H1 (cell line): ENCODE data around the gene MYBPC2. TPM values are rescaled to one million over a fixed set of nuclear protein-coding genes. Genes with fewer than 3 reads are reported as not detected.

Source experiments
- CTCF ChIA-PET: fragments of 300-600 bp; sonication (Branson Sonifier 250); formaldehyde crosslinking; loops from one replicate; lab custom pipeline; 2021; ENCODE audit not compliant: partially characterized antibody; lab: Charles Lee
- POLR2A ChIA-PET: fragments of 300-600 bp; sonication (Branson Sonifier 250); formaldehyde crosslinking; loops from one replicate; lab custom pipeline; 2021; ENCODE audit warnings: inconsistent platforms; ENCODE audit not compliant: partially characterized antibody; lab: Charles Lee
- DNase-seq, 2 experiments: peaks; one replicate each; pipeline versions ENCODE4 v3.0.0 to v3.0.0-alpha.2; 2010 to 2022; ENCODE audit warnings: low spot score in 2 of 2, low read depth in 1 of 2, mixed read lengths in 1 of 2
- FAIRE-seq: peaks from 2 replicates; lab custom pipeline; 2011; peaks lifted over from hg19 to GRCh38; lab: Jason Lieb, UNC
- H2AFZ ChIP-seq: 2 replicates; pipeline ENCODE4 v1.8.1; 2012; ENCODE audit warnings: low read length, inconsistent platforms
- H2AK5ac ChIP-seq: 2 replicates; pipeline ENCODE4 v1.6.1; 2013; ENCODE audit warnings: low read depth, low read length
- H2BK120ac ChIP-seq: replicated peaks from 2 replicates; pipeline ENCODE3; 2013; ENCODE audit warnings: low read depth, low read length, inconsistent platforms
- H2BK12ac ChIP-seq: 2 replicates; pipeline ENCODE4 v1.6.1; 2013; ENCODE audit warnings: low read depth, low read length
- H2BK15ac ChIP-seq: 2 replicates; pipeline ENCODE4 v1.6.1; 2013; ENCODE audit warnings: low read length
- H2BK20ac ChIP-seq: 2 replicates; pipeline ENCODE4 v1.6.1; 2013; ENCODE audit warnings: low read length
- H2BK5ac ChIP-seq: 2 replicates; pipeline ENCODE4 v1.6.1; 2013; ENCODE audit warnings: low read depth, low read length
- H3K14ac ChIP-seq: 2 replicates; pipeline ENCODE4 v1.6.1; 2013; ENCODE audit warnings: inconsistent platforms; ENCODE audit not compliant: insufficient read length
- H3K18ac ChIP-seq: 2 replicates; pipeline ENCODE4 v1.6.1; 2013; ENCODE audit warnings: low read length; ENCODE audit errors: extremely low read depth
- H3K23ac ChIP-seq: 2 replicates; pipeline ENCODE4 v1.6.1; 2013; ENCODE audit warnings: inconsistent platforms; ENCODE audit not compliant: insufficient read length
- H3K23me2 ChIP-seq: 2 replicates; pipeline ENCODE4 v1.6.1; 2013; ENCODE audit warnings: low read depth, low read length
- H3K27ac ChIP-seq: 2 replicates; pipeline ENCODE4 v1.6.1; 2011; ENCODE audit warnings: low read depth, low read length, inconsistent platforms
- H3K27me3 ChIP-seq, 4 experiments: replicated peaks in 1 of 4; 1 replicate in 1 of 4; 2 replicates in 3 of 4; pipeline versions ENCODE4 v1.6.1 to v1.8.1; 2011 to 2013; ENCODE audit warnings: low read length in 3 of 4, mild to moderate bottlenecking in 3 of 4, inconsistent platforms in 2 of 4, mixed read lengths in 2 of 4, moderate library complexity in 1 of 4; ENCODE audit not compliant: control insufficient read depth in 3 of 4, insufficient read depth in 3 of 4; ENCODE audit errors: extremely low read depth in 1 of 4
- H3K36me3 ChIP-seq, 4 experiments: 2 replicates each; pipeline versions ENCODE4 v1.6.1 to v1.8.1; 2011 to 2013; ENCODE audit warnings: mild to moderate bottlenecking in 4 of 4, low read length in 3 of 4, moderate library complexity in 2 of 4, control low read depth in 1 of 4, inconsistent platforms in 1 of 4; ENCODE audit not compliant: insufficient read depth in 4 of 4, control insufficient read depth in 2 of 4
- H3K4ac ChIP-seq: replicated peaks from 2 replicates; pipeline ENCODE3; 2013; ENCODE audit warnings: low read length, low read depth, mixed read lengths, inconsistent platforms; ENCODE audit not compliant: insufficient read length
- H3K4me1 ChIP-seq, 4 experiments: replicated peaks in 1 of 4; 1 replicate in 1 of 4; 2 replicates in 3 of 4; pipeline versions ENCODE4 v1.6.1 to v1.8.1; 2011 to 2013; ENCODE audit warnings: low read length in 3 of 4, inconsistent platforms in 2 of 4, mixed read lengths in 1 of 4; ENCODE audit not compliant: insufficient read depth in 4 of 4, control insufficient read depth in 3 of 4
- H3K4me2 ChIP-seq, 2 experiments: 2 replicates each; pipeline versions ENCODE4 v1.6.1 to v1.8.1; 2011 to 2013; ENCODE audit warnings: low read depth in 2 of 2, low read length in 2 of 2, control low read depth in 1 of 2, inconsistent platforms in 1 of 2, mild to moderate bottlenecking in 1 of 2; ENCODE audit not compliant: insufficient read depth in 1 of 2
- H3K4me3 ChIP-seq, 4 experiments: fragments of 200-600, 300-600 bp in 1 of 4; sonication (generic), shearing (Covaris generic), sonication (Bioruptor Twin) in 1 of 4; 2 replicates each; pipeline versions ENCODE4 v1.5.1 to v1.8.1; 2011 to 2016; ENCODE audit warnings: low read length in 4 of 4, low read depth in 3 of 4, control low read depth in 2 of 4, inconsistent platforms in 2 of 4, mild to moderate bottlenecking in 2 of 4, mixed read lengths in 1 of 4, moderate library complexity in 1 of 4; ENCODE audit not compliant: insufficient read depth in 2 of 4; ENCODE audit errors: extremely low read depth in 1 of 4
- H3K56ac ChIP-seq: replicated peaks from 2 replicates; pipeline ENCODE3; 2013; ENCODE audit warnings: low read depth, mild to moderate bottlenecking, mixed read lengths, low read length, inconsistent platforms; ENCODE audit not compliant: insufficient read length
- H3K79me1 ChIP-seq: 2 replicates; pipeline ENCODE4 v1.6.1; 2013; ENCODE audit warnings: low read depth, low read length, control low read depth
- H3K79me2 ChIP-seq, 2 experiments: 2 replicates each; pipeline versions ENCODE4 v1.6.1 to v1.8.1; 2012 to 2013; ENCODE audit warnings: low read length in 2 of 2, mild to moderate bottlenecking in 2 of 2, inconsistent platforms in 1 of 2; ENCODE audit not compliant: insufficient read depth in 2 of 2, control insufficient read depth in 1 of 2
- H3K9ac ChIP-seq, 4 experiments: replicated peaks in 1 of 4; 1 replicate in 1 of 4; 2 replicates in 3 of 4; pipeline versions ENCODE4 v1.6.1 to v1.8.1; 2011 to 2013; ENCODE audit warnings: low read depth in 3 of 4, low read length in 3 of 4, control low read depth in 2 of 4, mild to moderate bottlenecking in 2 of 4, moderate library complexity in 2 of 4, inconsistent platforms in 1 of 4; ENCODE audit errors: extremely low read depth in 1 of 4
- H3K9me3 ChIP-seq, 2 experiments: 2 replicates each; pipeline versions ENCODE4 v1.6.1 to v1.8.1; 2012 to 2013; ENCODE audit warnings: mild to moderate bottlenecking in 2 of 2, moderate library complexity in 2 of 2, control low read depth in 1 of 2, inconsistent platforms in 1 of 2, low read depth in 1 of 2, low read length in 1 of 2, mixed read lengths in 1 of 2; ENCODE audit not compliant: insufficient read depth in 2 of 2
- H4K20me1 ChIP-seq, 2 experiments: replicated peaks in 1 of 2; 2 replicates each; pipeline versions ENCODE3 to v1.8.1; 2011 to 2013; ENCODE audit warnings: inconsistent platforms in 2 of 2, low read length in 2 of 2, mild to moderate bottlenecking in 1 of 2; ENCODE audit not compliant: insufficient read depth in 2 of 2, control insufficient read depth in 1 of 2
- H4K5ac ChIP-seq: 2 replicates; pipeline ENCODE4 v1.6.1; 2013; ENCODE audit warnings: low read length, low read depth, mixed read lengths, inconsistent platforms; ENCODE audit not compliant: insufficient read length
- H4K8ac ChIP-seq: 2 replicates; pipeline ENCODE4 v1.8.0; 2013; ENCODE audit warnings: mild to moderate bottlenecking, moderate library complexity, low read length, inconsistent platforms; ENCODE audit not compliant: insufficient read depth; ENCODE audit errors: extremely low read depth
- H4K91ac ChIP-seq: replicated peaks from 2 replicates; pipeline ENCODE3; 2013; ENCODE audit warnings: low read length, mixed read lengths, inconsistent platforms; ENCODE audit not compliant: insufficient read length
- ASH2L ChIP-seq: fragments of 200-600, 300-600 bp; sonication (generic); IDR thresholded peaks from one replicate; pipeline ENCODE4 v1.7.1; 2017; ENCODE audit warnings: low read length
- BRCA1 ChIP-seq: IDR thresholded peaks from 2 replicates; pipeline ENCODE4 v1.6.1; 2012; ENCODE audit warnings: low read depth, low read length, improper control_type of control experiment
- CTCF ChIP-seq, 3 experiments: IDR thresholded peaks; 1 replicate in 2 of 3; 2 replicates in 1 of 3; pipeline versions ENCODE4 v1.5.1 to v1.6.1; 2011; ENCODE audit warnings: low read length in 3 of 3, mild to moderate bottlenecking in 3 of 3, inconsistent platforms in 2 of 3, low read depth in 1 of 3, moderate library complexity in 1 of 3; ENCODE audit not compliant: insufficient read depth in 1 of 3; ENCODE audit errors: control extremely low read depth in 1 of 3
- FOSL1 ChIP-seq: IDR thresholded peaks from 2 replicates; pipeline ENCODE4 v1.6.1; 2011; ENCODE audit warnings: mild to moderate bottlenecking, low read depth, low read length, moderate library complexity; ENCODE audit not compliant: insufficient read depth
- KDM1A ChIP-seq: fragments of 200-600, 300-600 bp; sonication (generic); IDR thresholded peaks from 2 replicates; pipeline ENCODE4 v1.7.1; 2016; ENCODE audit warnings: mild to moderate bottlenecking, low read length, borderline replicate concordance
- KDM4A ChIP-seq: IDR thresholded peaks from one replicate; pipeline ENCODE4 v1.7.1; 2012; ENCODE audit warnings: low read depth, mild to moderate bottlenecking, moderate library complexity, low read length, inconsistent platforms; ENCODE audit not compliant: severe bottlenecking
- PHF8 ChIP-seq: fragments of 200-600 bp; sonication (generic); conservative IDR thresholded peaks from 2 replicates; pipeline ENCODE4 v1.7.1; 2012; ENCODE audit warnings: low read depth, mild to moderate bottlenecking, inconsistent platforms, low read length, moderate library complexity
- WGBS, 2 experiments: shearing (Covaris generic) in 1 of 2; methylation state at CpG; one replicate each; pipeline versions ENCODE4 v1.1.6 to v1.1.7; 2013 to 2015; ENCODE audit warnings: low lambda C conversion rate in 2 of 2, mixed read lengths in 2 of 2, inconsistent platforms in 1 of 2, low coverage in 1 of 2, missing lambda C conversion rate in 1 of 2; ENCODE audit not compliant: insufficient replicate concordance in 2 of 2, insufficient coverage in 1 of 2, insufficient read length in 1 of 2; ENCODE audit errors: extremely low coverage in 1 of 2, missing lambda C conversion rate in 1 of 2; 5-methylcytosine and 5-hydroxymethylcytosine counted together
- polyA plus RNA-seq, 7 experiments: library from polyadenylated mRNA; depleted of rRNA in 3 of 7; stranded (reverse) in 5 of 7; unstranded in 2 of 7; fragments of >200 nt in 5 of 7; fragments of 200-250 nt in 2 of 7; gene quantifications; 1 replicate in 5 of 7; 2 replicates in 1 of 7; 4 replicates in 1 of 7; pipeline versions ENCODE4 v1.2.1 to v1.2.3, GENCODE V29; 2011 to 2013; ENCODE audit warnings: missing spikeins in 2 of 7, mixed read lengths in 2 of 7
- total RNA-seq: library from RNA; stranded (reverse); fragmentation: NEBNext Ultra II Directional; extraction: Animal tissue kit (Norgen Biotek cat#: 25700); gene quantifications from 2 replicates; pipeline ENCODE4 v1.2.1, GENCODE V29; 2021

Gene MYBPC2
- total and polyA plus RNA-seq, 2 of the 8 experiments (the other 6 are each of a cell fraction or from before 2014, with no cell fraction given) = 1.8 to 3.1 TPM

DNA sequence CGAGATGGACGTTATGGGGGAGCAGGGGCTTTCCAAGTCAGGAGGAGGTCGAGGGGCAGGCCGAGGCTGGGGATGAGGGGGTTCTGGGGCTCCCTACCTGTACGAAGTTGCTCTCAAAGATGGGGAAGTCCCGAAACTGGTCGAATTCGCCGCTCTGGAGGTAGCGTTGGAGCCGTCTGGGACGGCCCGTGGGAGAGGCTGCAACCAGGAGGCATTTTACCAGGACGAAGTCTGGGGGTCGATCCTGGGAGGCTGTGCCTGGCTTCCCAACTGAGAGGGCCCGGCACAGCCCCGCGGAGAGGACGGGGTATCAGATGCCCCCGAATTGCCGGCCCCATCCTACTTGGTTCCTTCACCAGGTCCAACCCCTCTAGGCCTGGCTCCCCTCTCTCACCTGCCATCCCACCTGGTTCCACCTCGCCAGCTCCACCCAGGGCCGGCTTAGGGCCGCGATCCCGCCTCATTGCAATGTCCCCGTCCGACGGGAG lies 43.1 kb downstream of the MYBPC2 start:
- peak overlapping the region; percentile 25 for H4K91ac ChIP-seq
- no peak overlapping the region for H4K5ac ChIP-seq
- no peak overlapping the region for H3K14ac ChIP-seq
- H2BK15ac ChIP-seq = no peak overlapping the region
- no peak overlapping the region for H3K4ac ChIP-seq
- H3K27ac ChIP-seq = no peak overlapping the region
- no peak for FAIRE-seq
- peak overlapping the region; percentile 95 for H4K8ac ChIP-seq
- H2AFZ ChIP-seq = no peak overlapping the region; the same call in 1 of the 2 replicates
- TF ChIP-seq BRCA1 (no peak), FOSL1 (no peak), CTCF (IDR thresholded peaks at IDR 0.05; ENCODE audit: control extremely low read depth in 1 of 3, insufficient read depth in 1 of 3, low read depth in 1 of 3, low read length in 3 of 3) (no peak), PHF8 (no peak), ASH2L (no peak), KDM1A (peak; percentile 10; the same call in 1 of the 2 replicates), KDM4A (peak; percentile 35)
- peaks cover 4 to 16% of the 10 kb centered on the region in 2 experiments; a peak in 3 of 4 replicates for H3K79me2 ChIP-seq
- H3K27me3 ChIP-seq = no peaks in the 10 kb centered on the region; a peak in 1 of 7 replicates
- peaks cover 2 to 27% (median 7%) of the 10 kb centered on the region in 4 experiments; a peak in 5 of 8 replicates for H3K36me3 ChIP-seq
- peaks cover 3 to 6% of the 10 kb centered on the region in 2 experiments; a peak in 3 of 4 replicates for H3K9me3 ChIP-seq
- H3K4me3 ChIP-seq = peak overlapping the region in 2 of 4 experiments; percentile 79 to 92; a peak in 4 of 8 replicates
- H2BK120ac ChIP-seq = no peak overlapping the region
- DNase-seq = no peak
- ChIA-PET POLR2A (interaction anchor here (0.6 to 2.7 kb wide), 6 partner anchors 10 to 51 kb away, joined by 3 to 12 read pairs (median 5); no protein-coding TSS in a partner anchor), CTCF (interaction anchor here (1.1 to 3.8 kb wide), 4 partner anchors 9 to 446 kb away, joined by 3 to 21 read pairs (median 4); no protein-coding TSS in a partner anchor)
- H3K79me1 ChIP-seq = peaks cover 10% of the 10 kb centered on the region
- H2AK5ac ChIP-seq = no peak overlapping the region
- no peak overlapping the region for H2BK5ac ChIP-seq
- no peaks in the 10 kb centered on the region for H3K4me1 ChIP-seq
- H3K56ac ChIP-seq = no peak overlapping the region
- no peak overlapping the region for H3K23ac ChIP-seq
- WGBS, 2 experiments = 77% methylated on average over 29 of the region's 29 CpGs; no CpG with 5 or more reads in 1 of the 2 experiments
- H4K20me1 ChIP-seq = peaks cover 6 to 8% of the 10 kb centered on the region in 2 experiments
- no peak overlapping the region for H3K9ac ChIP-seq
- H3K18ac ChIP-seq = no peak overlapping the region
- peak overlapping the region; percentile 19 to 59 for H3K4me2 ChIP-seq
- no peak overlapping the region for H2BK12ac ChIP-seq
- H2BK20ac ChIP-seq = no peak overlapping the region
- peaks cover 2% of the 10 kb centered on the region; the same call in 1 of the 2 replicates for H3K23me2 ChIP-seq
